ENCODE measurements around the gene PTCD3. TPM values are rescaled to one million over a fixed set of nuclear protein-coding genes. Genes with fewer than 3 reads are reported as not detected.

The PTCD3 gene
- polyA plus RNA-seq (2012; ENCODE audit: insufficient read depth, insufficient read length, low read depth), result 30.8 TPM

DNA sequence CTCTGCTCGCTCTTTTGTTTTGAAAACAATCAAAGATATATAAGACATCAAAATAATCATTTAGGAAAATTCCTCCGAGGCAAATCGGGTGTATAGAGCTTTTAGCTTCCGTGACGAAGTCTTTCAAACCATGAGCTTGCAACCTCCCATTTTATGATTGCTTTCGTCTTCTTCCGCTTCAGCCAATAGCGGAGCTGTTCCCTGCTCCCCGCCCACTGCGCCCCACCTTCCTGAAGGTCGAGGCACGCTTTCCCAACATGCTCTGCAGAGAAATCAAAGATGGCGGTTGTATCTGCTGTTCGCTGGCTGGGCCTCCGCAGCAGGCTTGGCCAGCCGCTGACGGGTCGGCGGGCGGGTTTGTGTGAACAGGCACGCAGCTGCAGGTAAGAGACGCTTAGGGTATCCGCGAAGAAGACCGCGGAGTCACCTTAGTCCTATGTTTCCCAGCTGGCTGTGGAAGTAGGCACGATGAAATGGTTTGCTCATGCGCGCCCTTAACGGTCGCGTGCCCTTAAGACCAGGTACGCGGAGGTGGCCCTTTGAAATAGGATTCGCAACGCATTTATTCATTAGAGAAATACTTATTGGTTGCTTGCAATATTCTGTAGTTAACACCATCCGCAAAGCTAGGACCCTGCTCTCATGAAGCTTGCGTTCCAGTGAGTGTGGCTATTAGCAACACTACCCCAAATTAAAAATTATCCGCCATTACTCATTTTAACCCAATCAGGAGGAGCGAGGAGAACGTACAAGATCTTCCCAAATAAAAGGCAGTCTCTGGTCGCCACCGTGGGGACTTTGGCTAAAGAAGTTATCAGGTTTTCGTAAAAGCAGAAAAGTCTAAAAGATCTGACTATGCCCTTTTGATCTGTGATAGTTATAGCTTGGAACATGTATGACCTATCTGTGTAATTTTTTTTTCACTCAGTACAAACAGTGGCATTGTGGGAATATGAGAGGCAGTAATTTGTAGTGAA, at the start of gene PTCD3:
Gene PTCD3, plus strand, starts transcription at position 267 of the 977 bp plus-strand sequence. Its CDS starts 13 bp downstream, at position 280.
- peak within 1 kb of the TSS; percentile 94 for H3K4me3 ChIP-seq (ENCODE audit: low read depth, low read length)
- H3K4me1 ChIP-seq, result no peaks in the 10 kb centered on the region
- H3K9me3 ChIP-seq, result no peaks in the 10 kb centered on the region
- peaks cover 18% of the 10 kb centered on the region for H3K36me3 ChIP-seq
- TF ChIP-seq, protein P1, sequence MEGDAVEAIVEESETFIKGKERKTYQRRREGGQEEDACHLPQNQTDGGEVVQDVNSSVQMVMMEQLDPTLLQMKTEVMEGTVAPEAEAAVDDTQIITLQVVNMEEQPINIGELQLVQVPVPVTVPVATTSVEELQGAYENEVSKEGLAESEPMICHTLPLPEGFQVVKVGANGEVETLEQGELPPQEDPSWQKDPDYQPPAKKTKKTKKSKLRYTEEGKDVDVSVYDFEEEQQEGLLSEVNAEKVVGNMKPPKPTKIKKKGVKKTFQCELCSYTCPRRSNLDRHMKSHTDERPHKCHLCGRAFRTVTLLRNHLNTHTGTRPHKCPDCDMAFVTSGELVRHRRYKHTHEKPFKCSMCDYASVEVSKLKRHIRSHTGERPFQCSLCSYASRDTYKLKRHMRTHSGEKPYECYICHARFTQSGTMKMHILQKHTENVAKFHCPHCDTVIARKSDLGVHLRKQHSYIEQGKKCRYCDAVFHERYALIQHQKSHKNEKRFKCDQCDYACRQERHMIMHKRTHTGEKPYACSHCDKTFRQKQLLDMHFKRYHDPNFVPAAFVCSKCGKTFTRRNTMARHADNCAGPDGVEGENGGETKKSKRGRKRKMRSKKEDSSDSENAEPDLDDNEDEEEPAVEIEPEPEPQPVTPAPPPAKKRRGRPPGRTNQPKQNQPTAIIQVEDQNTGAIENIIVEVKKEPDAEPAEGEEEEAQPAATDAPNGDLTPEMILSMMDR (IDR thresholded peaks at IDR 0.05; ENCODE audit: low read depth, low read length), result no peak
- DNase-seq, result peak; percentile 90
- no peaks in the 10 kb centered on the region for H3K27me3 ChIP-seq

DNA sequence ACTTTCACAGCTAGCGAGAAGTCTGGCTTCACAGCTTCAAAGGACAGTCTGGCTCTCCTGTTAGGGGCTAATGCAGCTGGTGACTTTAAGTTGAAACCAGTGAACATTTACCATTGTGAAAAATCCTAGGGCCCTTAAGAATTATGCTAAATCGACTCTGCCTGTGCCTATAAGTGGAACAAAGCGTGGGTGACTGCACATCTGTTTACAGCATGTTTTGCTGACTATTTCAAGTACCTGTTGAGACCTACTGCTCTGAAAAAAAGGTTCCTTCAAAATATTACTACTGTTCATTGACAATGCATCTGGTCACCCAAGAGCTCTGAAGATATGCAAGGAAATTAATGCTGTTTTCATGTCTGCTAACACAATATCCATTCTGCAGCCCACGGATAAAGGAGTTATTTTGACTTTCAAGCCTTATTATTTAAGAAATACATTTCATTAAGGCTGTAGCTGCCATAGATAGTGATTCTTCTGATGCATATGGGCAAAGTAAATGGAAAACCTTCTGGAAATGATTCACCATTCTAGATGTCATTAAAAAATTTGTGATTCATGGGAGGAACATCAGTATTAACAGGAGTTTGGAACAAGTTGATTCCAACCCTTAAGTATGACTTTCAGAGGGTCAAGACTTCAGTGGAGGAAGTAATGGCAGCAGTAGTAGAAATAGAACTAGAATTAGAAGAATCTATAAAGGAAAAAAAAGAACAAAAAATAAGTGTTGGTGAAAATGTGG, 49.3 kb upstream of the PTCD3 start:
- H3K27me3 ChIP-seq, result no peaks in the 10 kb centered on the region
- H3K36me3 ChIP-seq, result peaks cover 7% of the 10 kb centered on the region
- no peaks in the 10 kb centered on the region for H3K4me1 ChIP-seq
- no peak for DNase-seq
- no peak overlapping the region for H3K4me3 ChIP-seq (ENCODE audit: low read depth, low read length)
- TF ChIP-seq, protein P1 (IDR thresholded peaks at IDR 0.05; ENCODE audit: low read depth, low read length), result no peak
- no peaks in the 10 kb centered on the region for H3K9me3 ChIP-seq

DNA sequence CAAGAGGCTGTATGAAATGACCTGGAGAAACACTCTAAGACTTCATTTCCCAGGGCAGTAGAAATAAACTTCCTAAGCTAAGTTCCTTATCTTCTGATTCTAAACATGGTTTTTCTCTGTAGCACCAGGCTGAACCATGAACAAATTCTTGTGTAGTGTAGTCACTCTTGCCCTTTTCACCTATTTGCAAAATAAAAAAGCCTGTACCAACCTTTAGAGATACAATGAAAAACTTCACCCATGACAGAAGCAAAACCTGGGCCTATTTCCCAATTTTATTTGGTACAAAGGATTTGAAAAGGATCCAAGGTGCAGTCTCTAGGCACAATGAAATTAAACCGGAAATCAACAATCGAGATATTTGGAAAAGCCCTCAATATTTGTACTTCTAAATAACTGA, 44.0 kb upstream of the PTCD3 start:
- Histone ChIP-seq H3K4me1 (no peaks in the 10 kb centered on the region), H3K27me3 (no peaks in the 10 kb centered on the region), H3K9me3 (no peaks in the 10 kb centered on the region), H3K36me3 (peaks cover 38% of the 10 kb centered on the region), H3K4me3 (ENCODE audit: low read depth, low read length) (no peak overlapping the region)
- DNase-seq, result no peak
- TF ChIP-seq, protein P1 (IDR thresholded peaks at IDR 0.05; ENCODE audit: low read depth, low read length), result no peak

DNA sequence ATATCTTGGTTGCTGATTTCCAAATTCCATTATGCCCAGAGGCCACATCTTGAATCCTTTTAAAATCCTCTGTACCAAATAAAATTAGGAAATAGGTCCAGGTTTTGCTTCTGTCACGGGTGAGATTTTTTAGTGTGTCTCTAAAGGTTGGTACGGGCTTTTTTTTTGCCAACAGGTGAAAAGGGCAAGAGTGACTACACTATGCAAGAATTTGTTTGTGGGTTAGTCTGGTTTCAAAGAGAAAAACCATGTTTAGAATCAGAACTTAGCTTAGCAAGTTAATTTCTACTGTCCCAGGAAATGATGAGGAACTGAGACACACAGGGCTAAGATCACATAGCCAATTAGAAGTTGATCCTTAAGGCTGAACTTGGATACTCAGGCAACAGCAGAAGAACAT, 42.0 kb upstream of the PTCD3 start:
- Histone ChIP-seq H3K36me3 (peaks cover 43% of the 10 kb centered on the region), H3K4me1 (no peaks in the 10 kb centered on the region), H3K4me3 (ENCODE audit: low read depth, low read length) (no peak overlapping the region), H3K27me3 (no peaks in the 10 kb centered on the region), H3K9me3 (no peaks in the 10 kb centered on the region)
- TF ChIP-seq, protein P1 (IDR thresholded peaks at IDR 0.05; ENCODE audit: low read depth, low read length), result no peak
- no peak for DNase-seq

DNA sequence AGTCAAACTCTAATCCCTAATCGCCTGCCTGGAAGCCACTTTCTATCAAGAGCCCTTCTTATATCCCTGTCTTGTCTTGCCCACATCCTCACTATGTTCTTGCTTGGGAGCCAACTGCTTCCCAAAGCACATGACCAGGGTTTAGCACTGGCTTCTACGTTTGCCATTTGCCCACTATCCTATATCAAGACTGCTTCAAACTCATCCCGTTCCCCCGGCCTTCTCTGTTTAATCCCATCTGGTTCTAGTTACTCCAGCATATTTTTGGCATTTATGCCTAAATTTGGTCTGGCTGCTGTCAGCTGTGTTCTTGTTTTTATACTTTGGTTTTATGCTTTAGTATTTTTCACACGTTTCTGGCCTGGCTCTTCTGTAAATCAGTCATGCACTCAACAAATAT, 40.5 kb upstream of the PTCD3 start:
- Histone ChIP-seq H3K4me3 (ENCODE audit: low read depth, low read length) (no peak overlapping the region), H3K36me3 (peaks cover 55% of the 10 kb centered on the region), H3K9me3 (no peaks in the 10 kb centered on the region), H3K27me3 (no peaks in the 10 kb centered on the region), H3K4me1 (no peaks in the 10 kb centered on the region)
- DNase-seq, result no peak
- TF ChIP-seq, protein P1 (IDR thresholded peaks at IDR 0.05; ENCODE audit: low read depth, low read length), result no peak

All from BE2C (cell line).